ENCODE data around the gene RAD51B. TPM values are rescaled to one million over a fixed set of nuclear protein-coding genes. Genes with fewer than 3 reads are reported as not detected.

The RAD51B gene
- total and polyA plus RNA-seq, 8 donors, result 10.8 to 18.3 (median 14.1) TPM

DNA sequence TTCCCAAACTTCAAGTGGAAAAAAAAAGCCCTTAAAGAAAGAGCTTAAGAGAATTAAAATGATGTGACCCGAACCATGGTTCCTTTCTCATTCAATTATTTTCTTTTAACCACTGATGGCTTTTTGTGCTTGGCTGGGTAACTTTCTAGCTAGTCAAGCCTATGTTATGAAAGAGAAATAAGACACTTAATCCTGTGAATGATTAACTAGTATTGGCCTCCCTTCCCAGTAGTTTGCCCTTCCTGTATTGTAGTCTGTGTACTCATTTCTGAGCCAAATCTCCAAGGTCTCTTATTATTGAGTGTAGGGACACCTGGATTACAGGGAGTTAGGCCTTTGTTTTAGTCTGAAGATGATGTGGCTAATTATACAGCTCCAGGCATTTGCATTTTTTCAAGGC, 353.0 kb downstream of the RAD51B start:
- H3K4me3 ChIP-seq, result no peak overlapping the region
- H3K4me1 ChIP-seq, result no peaks in the 10 kb centered on the region
- ATAC-seq, result peak; percentile 92
- H3K27ac ChIP-seq, result peak overlapping the region; percentile 31 to 71
- TF ChIP-seq, protein P1, sequence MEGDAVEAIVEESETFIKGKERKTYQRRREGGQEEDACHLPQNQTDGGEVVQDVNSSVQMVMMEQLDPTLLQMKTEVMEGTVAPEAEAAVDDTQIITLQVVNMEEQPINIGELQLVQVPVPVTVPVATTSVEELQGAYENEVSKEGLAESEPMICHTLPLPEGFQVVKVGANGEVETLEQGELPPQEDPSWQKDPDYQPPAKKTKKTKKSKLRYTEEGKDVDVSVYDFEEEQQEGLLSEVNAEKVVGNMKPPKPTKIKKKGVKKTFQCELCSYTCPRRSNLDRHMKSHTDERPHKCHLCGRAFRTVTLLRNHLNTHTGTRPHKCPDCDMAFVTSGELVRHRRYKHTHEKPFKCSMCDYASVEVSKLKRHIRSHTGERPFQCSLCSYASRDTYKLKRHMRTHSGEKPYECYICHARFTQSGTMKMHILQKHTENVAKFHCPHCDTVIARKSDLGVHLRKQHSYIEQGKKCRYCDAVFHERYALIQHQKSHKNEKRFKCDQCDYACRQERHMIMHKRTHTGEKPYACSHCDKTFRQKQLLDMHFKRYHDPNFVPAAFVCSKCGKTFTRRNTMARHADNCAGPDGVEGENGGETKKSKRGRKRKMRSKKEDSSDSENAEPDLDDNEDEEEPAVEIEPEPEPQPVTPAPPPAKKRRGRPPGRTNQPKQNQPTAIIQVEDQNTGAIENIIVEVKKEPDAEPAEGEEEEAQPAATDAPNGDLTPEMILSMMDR (IDR thresholded peaks at IDR 0.05), result no peak
- intact Hi-C loops (cut with DNase I), result no loop called here
- H3K27me3 ChIP-seq, result no peaks in the 10 kb centered on the region
- no peaks in the 10 kb centered on the region for H3K36me3 ChIP-seq
- peak in 1 of 4 donors; percentile 57 for DNase-seq
- H3K9me3 ChIP-seq, result no peaks in the 10 kb centered on the region

DNA sequence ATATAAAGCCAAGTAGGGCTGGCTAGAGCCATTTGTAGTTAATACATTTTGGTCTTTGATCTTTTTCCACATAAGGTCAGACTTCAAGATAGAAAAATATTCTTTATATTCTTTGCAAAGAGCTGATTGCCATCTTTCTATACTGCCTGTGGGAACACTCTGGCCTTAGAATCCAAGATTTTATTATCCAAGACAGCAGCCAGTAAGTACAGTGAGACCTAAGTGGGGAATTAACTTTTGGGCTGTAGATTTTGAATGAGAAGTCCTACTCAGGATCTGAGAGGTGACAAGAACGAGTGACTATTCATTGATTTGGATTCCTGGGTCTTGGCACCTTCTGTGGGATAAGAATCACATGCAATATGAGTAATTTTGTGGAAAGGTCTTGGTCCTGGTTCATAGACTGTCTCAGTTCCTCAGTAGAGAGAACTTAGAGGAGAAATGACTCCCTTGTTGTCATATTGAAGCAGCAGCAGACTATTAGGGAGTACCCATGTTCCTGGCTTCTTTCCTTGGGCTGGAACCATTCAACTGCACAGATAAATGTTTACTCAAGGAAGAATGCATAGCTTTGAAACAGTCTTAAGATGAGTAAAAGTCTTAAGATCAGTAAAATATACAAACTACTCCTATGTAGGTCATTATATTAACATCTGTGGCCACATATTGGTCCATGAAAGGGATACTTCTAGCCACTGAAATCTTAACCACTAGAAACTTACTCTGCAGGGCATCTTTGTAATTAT, 353.8 kb downstream of the RAD51B start:
- TF ChIP-seq, protein P1 (IDR thresholded peaks at IDR 0.05), result no peak
- H3K9me3 ChIP-seq, result no peaks in the 10 kb centered on the region
- peak overlapping the region; percentile 24 to 71 for H3K27ac ChIP-seq
- intact Hi-C loops (cut with DNase I), result no loop called here
- H3K4me1 ChIP-seq, result no peaks in the 10 kb centered on the region
- H3K4me3 ChIP-seq, result no peak overlapping the region
- H3K27me3 ChIP-seq, result no peaks in the 10 kb centered on the region
- ATAC-seq (no peak), DNase-seq (no peak)
- H3K36me3 ChIP-seq, result no peaks in the 10 kb centered on the region

DNA sequence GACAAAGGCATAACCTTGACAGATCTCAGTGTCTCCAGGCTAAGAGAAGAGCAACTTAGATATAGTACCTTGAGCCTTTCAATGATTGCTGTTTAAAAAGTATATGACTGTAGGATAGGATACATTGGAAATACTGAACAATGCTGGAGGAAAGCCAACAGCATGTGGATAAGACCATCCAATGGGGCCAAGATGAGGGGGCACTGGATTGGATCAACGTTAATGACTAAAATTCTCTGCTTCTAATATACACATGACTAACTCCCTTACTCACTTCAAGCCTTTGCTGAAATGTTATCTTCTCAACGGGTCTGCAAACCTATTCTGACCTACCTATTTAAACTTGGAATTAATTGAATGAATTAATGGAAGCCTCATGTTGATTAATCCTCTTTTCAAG, 354.9 kb downstream of the RAD51B start:
- Histone ChIP-seq H3K36me3 (no peaks in the 10 kb centered on the region), H3K27ac (no peak overlapping the region), H3K9me3 (no peaks in the 10 kb centered on the region), H3K27me3 (no peaks in the 10 kb centered on the region), H3K4me3 (no peak overlapping the region), H3K4me1 (no peaks in the 10 kb centered on the region)
- ATAC-seq, result no peak
- DNase-seq, result no peak
- intact Hi-C loops (cut with DNase I), result no loop called here
- TF ChIP-seq, protein P1 (IDR thresholded peaks at IDR 0.05), result no peak

DNA sequence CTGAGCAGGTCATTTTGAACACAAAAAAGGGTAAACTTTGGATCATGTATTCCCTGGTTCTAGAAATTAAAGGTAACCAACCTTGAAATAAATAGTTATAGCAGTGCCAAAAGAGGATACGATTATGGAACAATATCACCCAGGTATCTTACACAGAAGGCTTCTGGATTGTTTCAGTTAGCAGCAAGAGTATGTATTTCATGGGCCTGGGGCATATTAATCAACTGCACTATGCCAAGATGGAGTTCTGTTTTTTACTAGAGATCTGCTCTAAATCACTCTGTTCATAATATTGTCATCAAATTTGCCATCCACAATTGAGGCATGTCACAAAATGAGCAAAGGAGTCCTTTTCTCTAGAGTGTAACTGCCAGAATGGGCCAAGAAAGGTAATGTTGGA, 357.1 kb downstream of the RAD51B start:
- no peak for DNase-seq
- no peaks in the 10 kb centered on the region for H3K27me3 ChIP-seq
- intact Hi-C loops (cut with DNase I), result no loop called here
- H3K36me3 ChIP-seq, result no peaks in the 10 kb centered on the region
- H3K9me3 ChIP-seq, result no peaks in the 10 kb centered on the region
- no peak for ATAC-seq
- peaks cover 0 to 4% of the 10 kb centered on the region in 2 donors for H3K4me1 ChIP-seq
- TF ChIP-seq, protein P1 (IDR thresholded peaks at IDR 0.05), result no peak
- H3K27ac ChIP-seq, result no peak overlapping the region
- H3K4me3 ChIP-seq, result no peak overlapping the region

DNA sequence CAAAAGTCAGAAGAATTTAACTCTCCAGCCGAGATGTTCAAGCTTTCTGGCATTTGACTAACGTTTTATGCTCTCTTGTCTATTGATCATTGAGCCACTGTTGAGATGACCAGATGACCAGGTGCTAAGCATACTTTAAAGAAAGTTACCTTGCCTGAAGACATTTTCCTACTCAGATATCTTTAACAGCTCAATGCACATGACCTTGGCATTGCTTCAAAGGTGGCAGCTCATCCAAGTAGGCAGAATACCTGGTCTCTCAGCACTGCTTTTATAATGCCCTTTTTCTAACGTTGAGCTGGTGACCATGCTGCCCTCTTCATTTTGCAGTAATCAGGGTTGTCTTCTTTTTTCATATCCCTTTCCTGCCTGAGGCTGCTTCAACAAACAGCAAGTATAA, 358.1 kb downstream of the RAD51B start:
- Histone ChIP-seq H3K27ac (no peak overlapping the region), H3K9me3 (no peaks in the 10 kb centered on the region), H3K4me3 (no peak overlapping the region), H3K4me1 (peaks cover 0 to 9% of the 10 kb centered on the region in 2 donors), H3K27me3 (no peaks in the 10 kb centered on the region), H3K36me3 (no peaks in the 10 kb centered on the region)
- TF ChIP-seq, protein P1 (IDR thresholded peaks at IDR 0.05), result no peak
- intact Hi-C loops (cut with DNase I), result no loop called here
- ATAC-seq, result no peak
- no peak for DNase-seq

Measured in left lung (tissue), 10 donors.